Keratinocyte (primary cell): ENCODE results near the gene SH2D2A. TPM values are rescaled to one million over a fixed set of nuclear protein-coding genes. Genes with fewer than 3 reads are reported as not detected.

Source experiments
- DNase-seq: peaks from one replicate; pipeline ENCODE4 v3.0.0-alpha.2; 2011; ENCODE audit warnings: low read depth, missing footprints, low spot score
- FAIRE-seq: peaks from 2 replicates; lab custom pipeline; 2011; peaks lifted over from hg19 to GRCh38; lab: Jason Lieb, UNC
- H2AFZ ChIP-seq: 2 replicates; pipeline ENCODE4 v1.6.0; 2012; ENCODE audit warnings: low read length, control low read depth, inconsistent platforms; ENCODE audit not compliant: control insufficient read depth
- H3K27ac ChIP-seq: 2 replicates; pipeline ENCODE4 v1.5.1; 2011; ENCODE audit warnings: low read length; ENCODE audit not compliant: control insufficient read depth, insufficient read depth
- H3K27me3 ChIP-seq: 3 replicates; pipeline ENCODE4 v1.6.0; 2011; ENCODE audit warnings: low read length; ENCODE audit not compliant: control insufficient read depth, insufficient read depth; ENCODE audit errors: extremely low read depth
- H3K36me3 ChIP-seq, 2 experiments: 2 replicates in 1 of 2; 3 replicates in 1 of 2; pipeline ENCODE4 v1.5.1; 2011; ENCODE audit warnings: low read length in 2 of 2, mild to moderate bottlenecking in 1 of 2; ENCODE audit not compliant: control insufficient read depth in 2 of 2, insufficient read depth in 2 of 2; ENCODE audit errors: extremely low read depth in 1 of 2
- H3K4me1 ChIP-seq: 3 replicates; pipeline ENCODE4 v1.5.1; 2011; ENCODE audit warnings: low read length; ENCODE audit not compliant: control insufficient read depth, insufficient read depth; ENCODE audit errors: extremely low read depth
- H3K4me2 ChIP-seq: 3 replicates; pipeline ENCODE4 v1.6.0; 2011; ENCODE audit warnings: low read depth, low read length; ENCODE audit not compliant: control insufficient read depth, insufficient read depth; ENCODE audit errors: extremely low read depth
- H3K4me3 ChIP-seq, 3 experiments: fragments of 200-600 bp in 1 of 3; sonication (generic) in 1 of 3; 2 replicates in 2 of 3; 3 replicates in 1 of 3; pipeline ENCODE4 v1.5.1; 2011 to 2016; ENCODE audit warnings: low read length in 3 of 3, mild to moderate bottlenecking in 3 of 3, control low read depth in 2 of 3, inconsistent platforms in 1 of 3, low read depth in 1 of 3, mixed read lengths in 1 of 3, mixed run types in 1 of 3, moderate library complexity in 1 of 3; ENCODE audit not compliant: control insufficient read depth in 2 of 3, insufficient read depth in 2 of 3; ENCODE audit errors: extremely low read depth in 1 of 3
- H3K79me2 ChIP-seq: 2 replicates; pipeline ENCODE4 v1.6.0; 2012; ENCODE audit warnings: low read length; ENCODE audit not compliant: control insufficient read depth, insufficient read depth
- H3K9ac ChIP-seq: 3 replicates; pipeline ENCODE4 v1.6.0; 2011; ENCODE audit warnings: low read length; ENCODE audit not compliant: control insufficient read depth, insufficient read depth; ENCODE audit errors: extremely low read depth
- H3K9me1 ChIP-seq: 3 replicates; pipeline ENCODE4 v1.6.0; 2011; ENCODE audit warnings: low read length; ENCODE audit not compliant: control insufficient read depth, insufficient read depth; ENCODE audit errors: extremely low read depth
- H3K9me3 ChIP-seq: 2 replicates; pipeline ENCODE4 v1.5.1; 2012; ENCODE audit warnings: low read depth, low read length; ENCODE audit not compliant: control insufficient read depth
- H4K20me1 ChIP-seq: 3 replicates; pipeline ENCODE4 v1.6.0; 2011; ENCODE audit warnings: low read length; ENCODE audit not compliant: control insufficient read depth, insufficient read depth; ENCODE audit errors: extremely low read depth
- EZH2 ChIP-seq: IDR thresholded peaks from one replicate; pipeline ENCODE4 v1.6.1; 2012; ENCODE audit warnings: inconsistent platforms, mild to moderate bottlenecking, low read length, moderate library complexity
- dilution Hi-C: fragments of 300-500 bp; cut with MboI; formaldehyde crosslinking; loops from one replicate; pipeline ENCODE4 v1.7.0; 2020; ENCODE audit warnings: low sequenced_read_pairs; ENCODE audit not compliant: extremely low pct_ligation_motif_present
- polyA plus RNA-seq, 5 experiments: library from polyadenylated mRNA; depleted of rRNA in 3 of 5; stranded (reverse) in 3 of 5; stranded (forward) in 1 of 5; unstranded in 1 of 5; fragments of >200 nt; gene quantifications; 1 replicate in 1 of 5; 2 replicates in 3 of 5; 3 replicates in 1 of 5; pipeline versions ENCODE4 v1.2.1 to v1.2.3, GENCODE V29; 2011 to 2012; ENCODE audit warnings: missing spikeins in 2 of 5, low read depth in 1 of 5, low replicate concordance in 1 of 5
- TF ChIP-seq, protein P1 (sequence below), 3 experiments: IDR thresholded peaks in 1 of 3; conservative IDR thresholded peaks in 1 of 3; optimal IDR thresholded peaks in 1 of 3; 2 replicates in 2 of 3; 3 replicates in 1 of 3; pipeline versions ENCODE3 to v1.5.1; 2011; ENCODE audit warnings: low read length in 3 of 3, mild to moderate bottlenecking in 3 of 3, moderate library complexity in 2 of 3, control low read depth in 1 of 3, inconsistent platforms in 1 of 3; ENCODE audit not compliant: insufficient read depth in 2 of 3; ENCODE audit errors: extremely low read depth in 1 of 3

Gene SH2D2A
- polyA plus RNA-seq, 1 donor (not counting 4 experiments of a cell fraction or from before 2014, with no cell fraction given), result 2.5 TPM

DNA sequence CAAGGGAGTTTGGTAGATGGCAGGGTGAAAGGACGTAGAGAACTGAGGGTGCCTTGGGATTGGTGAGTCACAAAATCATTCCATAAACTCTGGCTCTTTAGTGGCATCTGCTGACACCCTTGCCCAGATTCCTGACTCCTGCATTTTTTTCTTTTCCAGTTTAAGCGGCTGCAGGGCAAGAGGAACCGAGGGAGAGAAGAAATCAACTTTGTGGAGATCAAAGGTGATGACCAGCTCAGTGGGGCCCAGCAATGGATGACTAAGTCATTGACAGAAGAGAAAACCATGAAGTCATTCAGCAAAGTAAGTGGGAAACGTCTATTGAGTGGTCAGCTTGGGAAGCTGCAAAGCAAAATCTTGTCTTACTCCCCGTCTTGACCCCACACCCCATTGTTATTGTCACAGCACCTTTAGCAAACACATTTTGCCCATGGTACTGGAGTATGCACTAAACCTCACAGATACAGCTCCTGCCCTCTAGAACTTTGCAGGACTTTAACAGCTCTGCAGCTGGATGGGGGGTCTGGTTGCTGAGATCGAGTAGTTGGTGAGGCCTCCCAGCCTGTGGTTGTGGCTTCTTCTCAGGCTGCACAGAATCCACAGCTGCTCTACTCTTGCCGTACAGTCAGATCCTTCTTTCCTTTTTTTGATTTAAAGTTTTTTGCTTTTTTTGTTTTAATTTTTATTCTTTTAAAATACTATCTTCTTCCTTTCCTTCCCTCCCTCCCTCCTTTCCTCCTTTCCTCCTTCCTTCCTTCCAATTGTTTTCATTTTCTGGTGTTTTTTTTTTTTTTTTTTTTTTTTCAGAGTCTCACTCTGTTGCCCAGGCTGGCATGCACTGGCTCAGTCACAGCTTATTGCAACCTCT lies 21.9 kb downstream of the SH2D2A start:
- Histone ChIP-seq H2AFZ (no peak overlapping the region), H3K4me1 (no peaks in the 10 kb centered on the region), H3K27ac (no peak overlapping the region), H3K4me2 (no peak overlapping the region), H3K9me3 (no peaks in the 10 kb centered on the region), H4K20me1 (no peaks in the 10 kb centered on the region), H3K9ac (no peak overlapping the region), H3K9me1 (no peaks in the 10 kb centered on the region), H3K36me3 (peaks cover 28 to 41% of the 10 kb centered on the region in 2 experiments), H3K27me3 (no peaks in the 10 kb centered on the region), H3K79me2 (peaks cover 2% of the 10 kb centered on the region), H3K4me3 (no peak overlapping the region)
- no peak for FAIRE-seq
- no peak for DNase-seq
- TF ChIP-seq, protein P1, sequence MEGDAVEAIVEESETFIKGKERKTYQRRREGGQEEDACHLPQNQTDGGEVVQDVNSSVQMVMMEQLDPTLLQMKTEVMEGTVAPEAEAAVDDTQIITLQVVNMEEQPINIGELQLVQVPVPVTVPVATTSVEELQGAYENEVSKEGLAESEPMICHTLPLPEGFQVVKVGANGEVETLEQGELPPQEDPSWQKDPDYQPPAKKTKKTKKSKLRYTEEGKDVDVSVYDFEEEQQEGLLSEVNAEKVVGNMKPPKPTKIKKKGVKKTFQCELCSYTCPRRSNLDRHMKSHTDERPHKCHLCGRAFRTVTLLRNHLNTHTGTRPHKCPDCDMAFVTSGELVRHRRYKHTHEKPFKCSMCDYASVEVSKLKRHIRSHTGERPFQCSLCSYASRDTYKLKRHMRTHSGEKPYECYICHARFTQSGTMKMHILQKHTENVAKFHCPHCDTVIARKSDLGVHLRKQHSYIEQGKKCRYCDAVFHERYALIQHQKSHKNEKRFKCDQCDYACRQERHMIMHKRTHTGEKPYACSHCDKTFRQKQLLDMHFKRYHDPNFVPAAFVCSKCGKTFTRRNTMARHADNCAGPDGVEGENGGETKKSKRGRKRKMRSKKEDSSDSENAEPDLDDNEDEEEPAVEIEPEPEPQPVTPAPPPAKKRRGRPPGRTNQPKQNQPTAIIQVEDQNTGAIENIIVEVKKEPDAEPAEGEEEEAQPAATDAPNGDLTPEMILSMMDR (optimal IDR thresholded peaks at IDR 0.05 in 1 of 3, IDR thresholded peaks at IDR 0.05 in 1 of 3, conservative IDR thresholded peaks at IDR 0.05 in 1 of 3; ENCODE audit: extremely low read depth in 1 of 3, insufficient read depth in 2 of 3, low read length in 3 of 3), result no peak
- no peak for TF ChIP-seq EZH2
- dilution Hi-C loops, result no loop called here

DNA sequence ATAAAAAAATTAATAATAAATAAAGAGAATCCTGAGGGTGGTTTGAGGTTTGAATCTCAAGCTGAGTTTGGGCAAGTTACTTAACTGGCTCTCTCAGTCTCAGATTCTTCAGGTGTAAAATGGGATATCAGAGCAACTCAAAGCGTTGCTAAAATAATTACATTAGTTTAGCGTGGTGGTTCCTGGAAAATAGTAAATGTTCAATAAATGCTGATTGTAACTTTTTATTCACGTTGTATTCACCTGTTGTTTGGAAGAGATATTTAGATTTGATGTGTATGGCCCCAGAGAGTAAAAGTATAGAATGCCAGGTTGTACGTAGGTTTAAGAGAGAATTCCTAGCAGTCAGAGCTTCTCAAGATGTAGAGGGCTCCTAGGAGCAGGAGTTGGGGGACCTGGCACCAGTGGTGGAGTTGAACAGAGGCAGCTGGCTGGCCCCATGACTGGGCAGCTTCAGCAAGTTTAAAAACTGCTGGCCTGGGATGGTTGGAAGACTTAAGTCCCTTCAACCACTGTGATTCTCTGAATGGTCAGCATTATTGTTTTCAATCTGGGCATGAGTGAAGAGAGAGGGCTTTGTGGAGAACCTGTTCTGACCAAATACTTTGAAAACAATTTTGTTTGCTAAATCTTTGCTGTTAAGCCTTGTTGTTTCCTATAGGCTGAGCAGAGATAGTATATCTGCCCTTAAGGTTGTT lies 26.9 kb downstream of the SH2D2A start:
- H3K9me3 ChIP-seq, result no peaks in the 10 kb centered on the region
- FAIRE-seq (no peak), DNase-seq (no peak)
- peaks cover 23 to 37% of the 10 kb centered on the region in 2 experiments for H3K36me3 ChIP-seq
- H2AFZ ChIP-seq, result no peak overlapping the region
- TF ChIP-seq, protein P1 (optimal IDR thresholded peaks at IDR 0.05 in 1 of 3, IDR thresholded peaks at IDR 0.05 in 1 of 3, conservative IDR thresholded peaks at IDR 0.05 in 1 of 3; ENCODE audit: extremely low read depth in 1 of 3, insufficient read depth in 2 of 3, low read length in 3 of 3), result no peak
- TF ChIP-seq EZH2, result no peak
- H3K27me3 ChIP-seq, result no peaks in the 10 kb centered on the region
- H3K79me2 ChIP-seq, result peaks cover 15% of the 10 kb centered on the region
- H3K27ac ChIP-seq, result no peak overlapping the region
- no peak overlapping the region for H3K4me3 ChIP-seq
- no peak overlapping the region for H3K9ac ChIP-seq
- H4K20me1 ChIP-seq, result no peaks in the 10 kb centered on the region
- H3K4me2 ChIP-seq, result no peak overlapping the region
- no peaks in the 10 kb centered on the region for H3K9me1 ChIP-seq
- dilution Hi-C loops, result no loop called here
- H3K4me1 ChIP-seq, result no peaks in the 10 kb centered on the region
